SU-DHL-6 (cell line): ENCODE measurements around the gene PRF1.
"Not testable (repeated sequence)": the region's sequence is repeated elsewhere in the genome, so short reads cannot be mapped to it uniquely, and the experiment has no call there.

ENCODE experiments used
- H2AFZ ChIP-seq: fragments of 200-600 bp; sonication (generic); 2 replicates; pipeline ENCODE4 v1.6.1; 2014; ENCODE audit warnings: low read depth, mild to moderate bottlenecking, moderate library complexity, mixed read lengths, antibody characterized with exemption, low read length; ENCODE audit not compliant: severe bottlenecking
- H3F3A ChIP-seq: fragments of 200-600 bp; shearing (Covaris generic); 2 replicates; pipeline ENCODE4 v1.6.0; 2016; ENCODE audit warnings: antibody characterized with exemption, mild to moderate bottlenecking; ENCODE audit not compliant: insufficient read depth
- H3K27ac ChIP-seq: fragments of 200-600 bp; sonication (generic); 2 replicates; pipeline ENCODE4 v1.5.1; 2016; ENCODE audit warnings: low read depth, mild to moderate bottlenecking, low read length, moderate library complexity, mixed read lengths
- H3K27me3 ChIP-seq: fragments of 200-600 bp; sonication (generic), shearing (Covaris generic); 2 replicates; pipeline ENCODE4 v1.6.0; 2014; ENCODE audit warnings: mild to moderate bottlenecking, low read length
- H3K36me3 ChIP-seq: fragments of 200-600 bp; sonication (generic); 2 replicates; pipeline ENCODE4 v1.6.1; 2014; ENCODE audit warnings: mild to moderate bottlenecking, low read length, mixed read lengths
- H3K4me2 ChIP-seq: fragments of 300-600, 200-600 bp; shearing (Covaris generic), sonication (generic); 2 replicates; pipeline ENCODE4 v1.6.0; 2014; ENCODE audit warnings: low read length, low read depth, mild to moderate bottlenecking; ENCODE audit not compliant: poor library complexity, severe bottlenecking
- H3K4me3 ChIP-seq: fragments of 200-600 bp; sonication (generic); 2 replicates; pipeline ENCODE4 v1.5.1; 2014; ENCODE audit warnings: antibody characterized with exemption, low read length, mild to moderate bottlenecking, mixed read lengths; ENCODE audit not compliant: insufficient read depth, poor library complexity, severe bottlenecking
- H3K79me2 ChIP-seq: fragments of 200-600 bp; sonication (generic); 2 replicates; pipeline ENCODE4 v1.6.1; 2014; ENCODE audit warnings: mild to moderate bottlenecking, low read length, moderate library complexity; ENCODE audit not compliant: insufficient read depth
- H3K9ac ChIP-seq: fragments of 200-600 bp; sonication (generic); 2 replicates; pipeline ENCODE4 v1.7.0; 2014; ENCODE audit warnings: mild to moderate bottlenecking, low read length
- H3K9me2 ChIP-seq: fragments of 200-600 bp; sonication (generic); replicated peaks from 2 replicates; pipeline ENCODE4 v1.6.1; 2014; ENCODE audit warnings: low read length; ENCODE audit not compliant: insufficient read depth
- H3K9me3 ChIP-seq: fragments of 200-600 bp; sonication (generic); 2 replicates; pipeline ENCODE4 v1.6.1; 2014; ENCODE audit warnings: low read length, mixed read lengths; ENCODE audit not compliant: insufficient read depth
- H4K20me1 ChIP-seq: fragments of 200-600 bp; sonication (generic); 2 replicates; pipeline ENCODE4 v1.6.1; 2014; ENCODE audit warnings: low read depth, mild to moderate bottlenecking, antibody characterized with exemption, low read length, moderate library complexity, mixed read lengths
- EZH2phosphoT487 ChIP-seq: fragments of 200-600 bp; sonication (generic), shearing (Covaris generic); conservative IDR thresholded peaks from 2 replicates; pipeline ENCODE4 v1.6.1; 2018; ENCODE audit warnings: mild to moderate bottlenecking, antibody characterized with exemption, low read length, moderate library complexity, mixed read lengths
- TF ChIP-seq, protein P1 (sequence below): fragments of 200-600 bp; sonication (generic); IDR thresholded peaks from one replicate; pipeline ENCODE4 v1.5.1; 2017; ENCODE audit warnings: antibody characterized with exemption, mild to moderate bottlenecking, low read length, moderate library complexity; ENCODE audit not compliant: insufficient read depth, poor library complexity, severe bottlenecking

Gene PRF1

DNA sequence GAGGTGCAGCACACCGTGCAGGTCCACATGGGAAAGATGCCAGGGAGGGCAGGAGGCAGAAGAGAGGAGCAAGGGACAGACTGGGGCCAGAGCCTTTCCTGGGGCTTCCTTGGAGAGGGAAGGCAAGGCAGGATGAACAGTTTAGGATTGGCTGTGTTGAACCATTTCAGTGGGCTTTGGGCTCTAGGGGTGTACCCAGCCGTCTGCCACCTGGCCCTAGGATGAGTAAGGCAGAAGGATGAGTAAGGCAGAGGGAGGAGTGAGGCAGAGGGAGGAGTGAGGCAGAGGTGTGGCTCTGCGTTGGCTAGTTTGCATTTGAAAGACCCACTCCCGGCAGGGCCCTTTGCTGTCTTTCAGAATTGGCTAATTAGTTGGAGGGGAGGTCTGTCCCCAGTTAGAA lies 31.5 kb upstream of the PRF1 start:
- no peak overlapping the region for H2AFZ ChIP-seq

DNA sequence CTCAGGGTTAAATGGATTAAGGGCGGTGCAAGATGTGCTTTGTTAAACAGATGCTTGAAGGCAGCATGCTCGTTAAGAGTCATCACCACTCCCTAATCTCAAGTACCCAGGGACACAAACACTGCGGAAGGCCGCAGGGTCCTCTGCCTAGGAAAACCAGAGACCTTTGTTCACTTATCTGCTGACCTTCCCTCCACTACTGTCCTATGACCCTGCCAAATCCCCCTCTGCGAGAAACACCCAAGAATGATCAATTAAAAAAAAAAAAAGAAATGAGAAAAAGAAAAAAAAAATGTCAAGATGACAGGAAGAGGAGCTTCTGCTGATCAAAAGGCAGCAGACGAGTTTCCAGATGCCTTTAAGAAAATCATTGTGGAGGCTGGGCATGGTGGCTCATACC lies 29.2 kb upstream of the PRF1 start:
- H3K9ac ChIP-seq, H3F3A ChIP-seq, H3K79me2 ChIP-seq, H3K4me3 ChIP-seq, H3K4me2 ChIP-seq, H3K27ac ChIP-seq, H4K20me1 ChIP-seq, H3K9me2 ChIP-seq, H2AFZ ChIP-seq, H3K27me3 ChIP-seq, H3K36me3 ChIP-seq: not testable (repeated sequence)
- H3K9me3 ChIP-seq, result peaks cover 10% of the 10 kb centered on the region; the same call in 1 of the 2 replicates

More for the DNA sequence above, 31.5 kb upstream of the PRF1 start:
- Histone ChIP-seq H3F3A (no peaks in the 10 kb centered on the region), H3K27me3 (no peaks in the 10 kb centered on the region), H4K20me1 (no peaks in the 10 kb centered on the region), H3K79me2 (no peaks in the 10 kb centered on the region), H3K9me3 (peaks cover 10% of the 10 kb centered on the region; the same call in 1 of the 2 replicates), H3K36me3 (no peaks in the 10 kb centered on the region), H3K4me3 (no peak overlapping the region), H3K27ac (no peak overlapping the region), H3K9ac (no peak overlapping the region), H3K4me2 (no peak overlapping the region), H3K9me2 (no peaks in the 10 kb centered on the region)
- TF ChIP-seq, protein P1, sequence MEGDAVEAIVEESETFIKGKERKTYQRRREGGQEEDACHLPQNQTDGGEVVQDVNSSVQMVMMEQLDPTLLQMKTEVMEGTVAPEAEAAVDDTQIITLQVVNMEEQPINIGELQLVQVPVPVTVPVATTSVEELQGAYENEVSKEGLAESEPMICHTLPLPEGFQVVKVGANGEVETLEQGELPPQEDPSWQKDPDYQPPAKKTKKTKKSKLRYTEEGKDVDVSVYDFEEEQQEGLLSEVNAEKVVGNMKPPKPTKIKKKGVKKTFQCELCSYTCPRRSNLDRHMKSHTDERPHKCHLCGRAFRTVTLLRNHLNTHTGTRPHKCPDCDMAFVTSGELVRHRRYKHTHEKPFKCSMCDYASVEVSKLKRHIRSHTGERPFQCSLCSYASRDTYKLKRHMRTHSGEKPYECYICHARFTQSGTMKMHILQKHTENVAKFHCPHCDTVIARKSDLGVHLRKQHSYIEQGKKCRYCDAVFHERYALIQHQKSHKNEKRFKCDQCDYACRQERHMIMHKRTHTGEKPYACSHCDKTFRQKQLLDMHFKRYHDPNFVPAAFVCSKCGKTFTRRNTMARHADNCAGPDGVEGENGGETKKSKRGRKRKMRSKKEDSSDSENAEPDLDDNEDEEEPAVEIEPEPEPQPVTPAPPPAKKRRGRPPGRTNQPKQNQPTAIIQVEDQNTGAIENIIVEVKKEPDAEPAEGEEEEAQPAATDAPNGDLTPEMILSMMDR, result no peak
- TF ChIP-seq EZH2phosphoT487, result no peak

DNA sequence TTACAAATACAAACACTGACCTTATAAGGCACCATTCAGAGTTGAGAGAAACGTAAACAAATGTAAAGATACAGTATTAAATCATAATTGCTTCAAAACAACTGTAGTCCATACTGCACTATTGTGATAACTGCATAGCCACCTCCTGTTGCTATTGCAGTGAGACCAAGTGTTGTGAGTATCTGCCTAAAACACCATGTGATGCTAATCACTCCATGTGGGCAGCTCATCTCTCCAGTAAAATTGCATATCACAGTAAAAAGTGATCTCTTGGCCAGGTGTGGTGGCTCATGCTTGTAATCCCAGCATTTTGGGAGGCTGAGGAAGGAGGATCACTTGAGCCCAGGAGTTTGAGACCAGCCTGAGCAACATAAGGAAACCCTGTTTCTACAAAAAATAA lies 26.8 kb upstream of the PRF1 start:
- Histone ChIP-seq H3F3A (no peaks in the 10 kb centered on the region), H3K9me3 (peaks cover 10% of the 10 kb centered on the region; the same call in 1 of the 2 replicates), H3K4me3 (no peak overlapping the region), H3K9me2 (no peaks in the 10 kb centered on the region), H2AFZ (no peak overlapping the region), H3K4me2 (no peak overlapping the region), H3K79me2 (no peaks in the 10 kb centered on the region), H3K27ac (no peak overlapping the region), H3K27me3 (no peaks in the 10 kb centered on the region), H4K20me1 (no peaks in the 10 kb centered on the region), H3K36me3 (no peaks in the 10 kb centered on the region), H3K9ac (no peak overlapping the region)
- TF ChIP-seq, protein P1, result no peak

DNA sequence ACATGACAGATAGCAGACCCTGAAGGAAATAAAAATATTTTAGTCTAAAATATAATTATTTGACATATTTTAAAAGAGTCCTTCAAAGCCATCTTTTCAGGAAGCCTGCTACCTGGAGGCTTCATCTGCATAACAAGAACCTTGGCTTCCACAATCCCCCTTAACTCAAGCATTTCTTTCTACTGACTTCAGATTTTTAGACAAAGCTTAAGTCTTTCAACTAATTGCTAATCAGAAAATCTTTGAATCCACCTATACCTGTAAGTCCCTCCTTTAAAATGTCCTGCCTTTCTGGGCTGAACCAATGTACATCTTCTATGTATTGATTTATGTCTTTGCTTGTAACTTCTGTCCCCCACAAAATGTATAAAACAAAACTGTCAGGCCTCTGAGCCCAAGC lies 23.5 kb upstream of the PRF1 start:
- Histone ChIP-seq H3K27me3 (no peaks in the 10 kb centered on the region), H3K79me2 (no peaks in the 10 kb centered on the region), H3K4me3 (no peak overlapping the region), H3K9me3 (peaks cover 19% of the 10 kb centered on the region; the same call in 1 of the 2 replicates), H2AFZ (no peak overlapping the region), H3K27ac (no peak overlapping the region), H3F3A (no peaks in the 10 kb centered on the region), H4K20me1 (no peaks in the 10 kb centered on the region), H3K36me3 (no peaks in the 10 kb centered on the region), H3K9me2 (no peaks in the 10 kb centered on the region), H3K9ac (no peak overlapping the region), H3K4me2 (no peak overlapping the region)
- TF ChIP-seq EZH2phosphoT487, result no peak
- TF ChIP-seq, protein P1, result no peak
